ENCODE data around the gene PRR5L.

DNA sequence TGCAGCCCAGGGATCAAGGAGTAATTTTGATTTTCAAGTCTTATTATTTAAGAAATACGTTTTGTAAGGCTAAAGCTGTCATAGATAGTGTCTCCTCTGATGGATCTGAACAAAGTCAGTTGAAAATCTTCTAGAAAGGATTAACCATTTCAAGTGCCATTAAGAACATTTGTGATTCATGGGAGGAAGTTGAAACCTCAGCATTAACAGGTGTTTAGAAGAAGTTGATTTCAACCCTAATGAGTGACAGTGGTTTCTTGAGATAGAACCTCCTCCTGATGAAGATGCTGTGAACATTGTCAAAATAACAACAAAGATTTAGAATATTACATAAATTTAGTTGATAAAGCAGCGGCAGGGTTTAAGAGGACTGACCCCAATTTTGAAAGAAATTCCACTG, 61.7 kb downstream of the PRR5L start:
- TF ChIP-seq, protein P1, sequence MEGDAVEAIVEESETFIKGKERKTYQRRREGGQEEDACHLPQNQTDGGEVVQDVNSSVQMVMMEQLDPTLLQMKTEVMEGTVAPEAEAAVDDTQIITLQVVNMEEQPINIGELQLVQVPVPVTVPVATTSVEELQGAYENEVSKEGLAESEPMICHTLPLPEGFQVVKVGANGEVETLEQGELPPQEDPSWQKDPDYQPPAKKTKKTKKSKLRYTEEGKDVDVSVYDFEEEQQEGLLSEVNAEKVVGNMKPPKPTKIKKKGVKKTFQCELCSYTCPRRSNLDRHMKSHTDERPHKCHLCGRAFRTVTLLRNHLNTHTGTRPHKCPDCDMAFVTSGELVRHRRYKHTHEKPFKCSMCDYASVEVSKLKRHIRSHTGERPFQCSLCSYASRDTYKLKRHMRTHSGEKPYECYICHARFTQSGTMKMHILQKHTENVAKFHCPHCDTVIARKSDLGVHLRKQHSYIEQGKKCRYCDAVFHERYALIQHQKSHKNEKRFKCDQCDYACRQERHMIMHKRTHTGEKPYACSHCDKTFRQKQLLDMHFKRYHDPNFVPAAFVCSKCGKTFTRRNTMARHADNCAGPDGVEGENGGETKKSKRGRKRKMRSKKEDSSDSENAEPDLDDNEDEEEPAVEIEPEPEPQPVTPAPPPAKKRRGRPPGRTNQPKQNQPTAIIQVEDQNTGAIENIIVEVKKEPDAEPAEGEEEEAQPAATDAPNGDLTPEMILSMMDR (IDR thresholded peaks at IDR 0.05) = no peak
- TF ChIP-seq EP300 (IDR thresholded peaks at IDR 0.05) = no peak

Data from tibial nerve (tissue), 4 donors.